Gastroesophageal sphincter (tissue), 4 donors: ENCODE measurements around the gene ATP2C2. TPM values are rescaled to one million over a fixed set of nuclear protein-coding genes. Genes with fewer than 3 reads are reported as not detected.

Experiments
- ATAC-seq: fragments of 150-250 bp; one replicate; pipeline ENCODE4 v1.9.1; 2016; ENCODE audit warnings: mild to moderate bottlenecking, moderate library complexity
- H3K27ac ChIP-seq, 4 donors: fragments of 200-600 bp; sonication (generic) in 3 of 4; 1 replicate in 3 of 4; 2 replicates in 1 of 4; pipeline ENCODE4 v1.5.1; 2016 to 2019
- H3K27me3 ChIP-seq: fragments of 200-600 bp; sonication (generic); one replicate; pipeline ENCODE4 v1.5.1; 2019
- H3K36me3 ChIP-seq, 2 donors: fragments of 200-600 bp; sonication (generic); one replicate each; pipeline ENCODE4 v1.5.1; 2019; ENCODE audit warnings: control low read depth in 1 of 2
- H3K4me1 ChIP-seq, 3 donors: fragments of 200-600 bp; sonication (generic); 1 replicate in 2 of 3; 2 replicates in 1 of 3; pipeline ENCODE4 v1.5.1; 2016 to 2019; ENCODE audit warnings: control low read depth in 2 of 3
- H3K4me3 ChIP-seq, 2 donors: fragments of 200-600 bp; sonication (generic); one replicate each; pipeline ENCODE4 v1.5.1; 2019; ENCODE audit warnings: mild to moderate bottlenecking in 1 of 2, moderate library complexity in 1 of 2
- H3K9me3 ChIP-seq, 3 donors: fragments of 200-600 bp; sonication (generic); one replicate each; pipeline ENCODE4 v1.5.1; 2017 to 2019; ENCODE audit warnings: control low read depth in 2 of 3
- EP300 ChIP-seq: sonication (generic); formaldehyde crosslinking; IDR thresholded peaks from one replicate; pipeline ENCODE4 v1.6.1; 2017; ENCODE audit warnings: antibody characterized with exemption, mild to moderate bottlenecking
- POLR2A ChIP-seq, 2 donors: fragments of 450-650 bp; IDR thresholded peaks; one replicate each; pipeline ENCODE4 v1.6.1; 2017; ENCODE audit warnings: antibody characterized with exemption in 2 of 2, mild to moderate bottlenecking in 2 of 2, moderate library complexity in 1 of 2
- POLR2AphosphoS5 ChIP-seq: sonication (generic); formaldehyde crosslinking; IDR thresholded peaks from one replicate; pipeline ENCODE4 v1.6.1; 2017; ENCODE audit warnings: antibody characterized with exemption
- WGBS, 2 donors: methylation state at CpG; one replicate each; pipeline ENCODE4 v1.1.5; 2018; ENCODE audit warnings: low coverage in 1 of 2; 5-methylcytosine and 5-hydroxymethylcytosine counted together
- total RNA-seq, 4 donors: library from RNA; depleted of rRNA; stranded (reverse); fragments of >200 nt; gene quantifications; one replicate each; pipeline ENCODE4 v1.1.0, GENCODE V29; 2016
- TF ChIP-seq, protein P1 (sequence below), 4 experiments: fragments of 200-600 bp in 2 of 4; fragments of 450-650 bp in 2 of 4; sonication (generic) in 1 of 4; IDR thresholded peaks; one replicate each; pipeline ENCODE4 v1.5.1; 2017 to 2019; ENCODE audit warnings: antibody characterized with exemption in 4 of 4, mild to moderate bottlenecking in 2 of 4, moderate library complexity in 2 of 4

ATP2C2 gene
- total RNA-seq, 4 donors from 2014 or later, result 0.13 to 1.3 (median 0.31) TPM; not detected in 1

DNA sequence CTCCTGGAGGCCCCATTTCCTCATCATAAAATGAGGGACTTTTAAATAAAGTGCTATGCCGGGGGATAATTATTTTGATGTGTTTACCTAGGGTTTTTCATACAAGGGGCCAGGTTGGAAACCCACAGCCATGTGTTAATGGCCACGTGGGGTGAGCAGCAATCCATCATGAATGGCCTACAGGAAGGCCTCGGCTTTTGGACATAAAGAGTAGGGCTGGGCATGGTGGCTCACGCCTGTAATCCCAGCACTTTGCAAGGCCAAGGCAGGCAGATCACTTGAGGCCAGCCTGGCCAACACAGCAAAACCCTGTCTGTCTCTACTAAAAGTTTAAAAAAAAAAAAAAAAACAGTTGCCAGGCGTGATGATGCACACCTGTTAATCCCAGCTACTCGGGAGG lies 95.8 kb downstream of the ATP2C2 start:
- ATAC-seq, result no peak
- H3K27me3 ChIP-seq, result no peaks in the 10 kb centered on the region
- H3K36me3 ChIP-seq, result peaks cover 0 to 46% of the 10 kb centered on the region in 2 donors
- peaks cover 0 to 6% (median 0%) of the 10 kb centered on the region in 3 donors for H3K4me1 ChIP-seq
- no peak overlapping the region for H3K27ac ChIP-seq
- peaks cover 0 to 14% (median 0%) of the 10 kb centered on the region in 3 donors for H3K9me3 ChIP-seq
- H3K4me3 ChIP-seq, result no peak overlapping the region
- TF ChIP-seq POLR2AphosphoS5, result no peak
- TF ChIP-seq, protein P1, sequence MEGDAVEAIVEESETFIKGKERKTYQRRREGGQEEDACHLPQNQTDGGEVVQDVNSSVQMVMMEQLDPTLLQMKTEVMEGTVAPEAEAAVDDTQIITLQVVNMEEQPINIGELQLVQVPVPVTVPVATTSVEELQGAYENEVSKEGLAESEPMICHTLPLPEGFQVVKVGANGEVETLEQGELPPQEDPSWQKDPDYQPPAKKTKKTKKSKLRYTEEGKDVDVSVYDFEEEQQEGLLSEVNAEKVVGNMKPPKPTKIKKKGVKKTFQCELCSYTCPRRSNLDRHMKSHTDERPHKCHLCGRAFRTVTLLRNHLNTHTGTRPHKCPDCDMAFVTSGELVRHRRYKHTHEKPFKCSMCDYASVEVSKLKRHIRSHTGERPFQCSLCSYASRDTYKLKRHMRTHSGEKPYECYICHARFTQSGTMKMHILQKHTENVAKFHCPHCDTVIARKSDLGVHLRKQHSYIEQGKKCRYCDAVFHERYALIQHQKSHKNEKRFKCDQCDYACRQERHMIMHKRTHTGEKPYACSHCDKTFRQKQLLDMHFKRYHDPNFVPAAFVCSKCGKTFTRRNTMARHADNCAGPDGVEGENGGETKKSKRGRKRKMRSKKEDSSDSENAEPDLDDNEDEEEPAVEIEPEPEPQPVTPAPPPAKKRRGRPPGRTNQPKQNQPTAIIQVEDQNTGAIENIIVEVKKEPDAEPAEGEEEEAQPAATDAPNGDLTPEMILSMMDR (IDR thresholded peaks at IDR 0.05), result no peak
- TF ChIP-seq EP300, result no peak
- TF ChIP-seq POLR2A (IDR thresholded peaks at IDR 0.05), result no peak
- WGBS, 2 donors, result 44 to 70% methylated on average over 2 to 3 of the region's 6 CpGs

DNA sequence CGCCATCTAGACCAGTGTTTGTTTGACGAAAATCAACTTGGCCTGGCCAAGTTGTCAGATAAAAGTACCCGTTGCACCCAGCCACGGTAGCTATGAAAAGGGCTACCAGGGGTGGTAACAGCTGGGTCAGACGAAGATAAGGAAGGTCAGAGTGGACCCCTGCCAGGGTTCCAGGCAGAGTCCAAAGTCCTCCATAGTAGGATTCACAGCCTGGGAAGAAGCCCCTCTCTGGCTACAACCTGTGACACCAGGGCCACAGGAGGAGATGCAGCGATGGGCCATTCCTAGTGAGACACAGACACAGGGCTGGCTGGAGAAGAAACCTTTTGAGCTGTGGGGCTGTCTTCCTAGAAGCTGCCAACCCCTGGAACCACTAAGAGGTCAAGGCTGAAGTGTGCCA lies 96.8 kb downstream of the ATP2C2 start:
- WGBS, 2 donors, result 96 to 100% methylated on average over 2 to 4 of the region's 6 CpGs
- Histone ChIP-seq H3K27ac (no peak overlapping the region), H3K36me3 (peaks cover 0 to 46% of the 10 kb centered on the region in 2 donors), H3K4me3 (no peak overlapping the region), H3K9me3 (peaks cover 0 to 14% (median 0%) of the 10 kb centered on the region in 3 donors), H3K4me1 (peaks cover 0 to 6% (median 0%) of the 10 kb centered on the region in 3 donors), H3K27me3 (no peaks in the 10 kb centered on the region)
- TF ChIP-seq EP300, result no peak
- no peak for ATAC-seq

DNA sequence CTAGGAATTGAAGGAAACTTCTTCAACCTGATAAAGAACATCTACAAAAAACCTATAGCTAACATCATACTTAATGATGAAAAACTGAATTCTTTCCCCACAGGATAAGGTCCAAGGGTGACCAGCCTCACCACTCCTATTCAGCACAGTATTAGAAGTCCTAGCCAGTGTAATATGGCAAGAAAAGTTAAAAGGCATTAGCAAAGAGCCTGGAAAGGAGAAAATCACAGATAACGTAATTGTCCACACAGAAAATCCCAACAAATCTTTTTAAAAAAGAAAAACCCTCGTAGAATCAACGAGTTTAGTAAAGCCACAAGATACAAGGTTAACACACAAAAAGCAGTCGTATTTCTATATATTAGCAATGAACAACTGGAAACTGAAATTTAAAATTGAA lies 98.4 kb downstream of the ATP2C2 start:
- peaks cover 0 to 40% of the 10 kb centered on the region in 2 donors for H3K36me3 ChIP-seq
- 58 to 71% methylated on average over 4 of the region's 4 CpGs for WGBS, 2 donors
- TF ChIP-seq POLR2A (IDR thresholded peaks at IDR 0.05) (no peak), EP300 (no peak), POLR2AphosphoS5 (no peak)
- TF ChIP-seq, protein P1 (IDR thresholded peaks at IDR 0.05), result no peak
- H3K27me3 ChIP-seq, result no peaks in the 10 kb centered on the region
- peaks cover 0 to 6% (median 0%) of the 10 kb centered on the region in 3 donors for H3K4me1 ChIP-seq
- no peak for ATAC-seq
- no peak overlapping the region for H3K27ac ChIP-seq
- H3K9me3 ChIP-seq, result peaks cover 0 to 14% (median 0%) of the 10 kb centered on the region in 3 donors
- no peak overlapping the region for H3K4me3 ChIP-seq

DNA sequence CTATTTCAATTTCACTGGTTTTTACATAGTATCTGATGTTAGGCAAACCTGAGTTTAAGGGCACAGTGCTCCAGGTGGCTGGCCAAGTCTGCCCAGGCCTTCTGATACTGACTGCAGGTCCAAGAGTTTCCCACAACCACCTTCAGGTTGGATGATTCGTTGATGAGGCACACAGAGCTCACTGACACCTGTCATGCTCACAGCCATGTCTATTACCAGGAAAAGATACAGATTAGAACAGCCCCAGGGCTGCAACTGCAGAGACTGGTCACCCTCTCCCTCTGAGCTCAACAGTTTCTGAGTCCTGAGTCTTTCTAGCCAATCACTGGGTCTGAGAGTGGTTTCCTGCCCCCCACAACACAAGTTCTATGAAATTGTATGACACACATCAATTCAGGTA lies 98.9 kb downstream of the ATP2C2 start:
- peaks cover 0 to 36% of the 10 kb centered on the region in 2 donors for H3K36me3 ChIP-seq
- H3K27me3 ChIP-seq, result no peaks in the 10 kb centered on the region
- ATAC-seq, result no peak
- H3K9me3 ChIP-seq, result peaks cover 0 to 14% (median 0%) of the 10 kb centered on the region in 3 donors
- TF ChIP-seq, protein P1 (IDR thresholded peaks at IDR 0.05), result no peak
- TF ChIP-seq POLR2A (IDR thresholded peaks at IDR 0.05) (no peak), EP300 (no peak)
- no peak overlapping the region for H3K27ac ChIP-seq
- H3K4me3 ChIP-seq, result no peak overlapping the region
- WGBS, 2 donors, result 100% methylated on average over 1 of the region's 1 CpG; no CpG with 5 or more reads in 1 of the 2 donors
- H3K4me1 ChIP-seq, result peaks cover 0 to 6% (median 0%) of the 10 kb centered on the region in 3 donors

DNA sequence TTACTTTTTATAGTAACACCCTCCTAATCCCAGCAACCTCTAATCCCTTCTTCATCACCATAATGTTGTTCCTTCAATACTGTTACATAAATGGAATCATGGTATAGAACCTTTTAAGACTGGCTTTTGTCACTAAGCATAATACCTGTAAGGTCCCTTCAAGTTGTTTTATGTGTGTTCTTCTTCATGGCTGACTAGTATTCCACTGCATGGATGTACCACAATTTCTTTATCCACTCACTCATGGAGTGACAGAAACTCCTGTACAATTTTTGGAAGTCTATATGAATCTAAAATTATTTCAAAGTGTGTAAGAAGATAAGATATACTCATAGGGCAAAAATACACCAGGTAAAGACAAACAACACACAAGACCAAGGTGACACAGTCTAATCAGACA lies 99.4 kb downstream of the ATP2C2 start:
- ATAC-seq, result no peak
- no peak overlapping the region for H3K4me3 ChIP-seq
- TF ChIP-seq, protein P1 (IDR thresholded peaks at IDR 0.05), result no peak
- no peak for TF ChIP-seq POLR2A (IDR thresholded peaks at IDR 0.05)
- TF ChIP-seq EP300, result no peak
- TF ChIP-seq POLR2AphosphoS5, result no peak
- H3K36me3 ChIP-seq, result peaks cover 0 to 32% of the 10 kb centered on the region in 2 donors
- H3K27me3 ChIP-seq, result no peaks in the 10 kb centered on the region
- peaks cover 0 to 6% (median 0%) of the 10 kb centered on the region in 3 donors for H3K4me1 ChIP-seq
- peaks cover 0 to 14% (median 0%) of the 10 kb centered on the region in 3 donors for H3K9me3 ChIP-seq
- no peak overlapping the region for H3K27ac ChIP-seq
